ENCODE results near the gene SMARCB1. TPM values are rescaled to one million over a fixed set of nuclear protein-coding genes. Genes with fewer than 3 reads are reported as not detected.

SMARCB1 gene
- total RNA-seq, 1 experiment from 2014 or later = 136 TPM

DNA sequence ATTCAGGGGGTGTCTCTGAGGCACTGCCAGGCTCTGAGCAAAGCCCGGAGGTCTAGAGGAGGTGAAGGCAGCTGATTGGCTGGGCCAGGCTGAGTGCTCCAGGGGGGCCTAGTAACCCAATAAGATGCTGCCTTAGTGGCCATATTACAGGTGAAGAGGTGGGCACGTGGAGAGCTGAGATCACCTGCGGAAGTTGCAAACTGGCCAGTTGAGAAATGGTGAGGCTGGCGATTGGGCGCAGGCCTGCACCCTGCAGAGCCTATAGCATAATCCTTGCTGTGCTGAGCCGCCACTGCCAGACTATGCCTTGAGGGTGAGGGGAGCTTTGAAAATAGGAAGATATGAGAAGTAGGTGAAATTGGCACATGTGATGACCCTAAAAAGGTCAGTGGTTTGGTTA lies 30.4 kb downstream of the SMARCB1 start:
- H3K27ac ChIP-seq (ENCODE audit: insufficient read length, low read depth, low read length) = no peak overlapping the region
- Mint-ChIP-seq H3K36me3 (ENCODE audit: insufficient read depth in 1 of 3, low read depth in 3 of 3) (peaks cover 54 to 93% (median 90%) of the 10 kb centered on the region in 3 experiments), H3K9me3 (no peaks in the 10 kb centered on the region), H3K27ac (peak overlapping the region in 1 of 3 experiments; percentile 88; a peak in 1 of 7 replicates), H3K4me1 (peaks cover 5 to 10% of the 10 kb centered on the region in 2 experiments; a peak in 3 of 4 replicates), H3K4me3 (no peak overlapping the region), H3K27me3 (ENCODE audit: low read depth) (no peaks in the 10 kb centered on the region)
- H3K56ac ChIP-seq (ENCODE audit: insufficient read length, low read depth, low read length) = no peak overlapping the region
- no peak overlapping the region for H3K4me2 ChIP-seq (ENCODE audit: insufficient read depth, insufficient read length, low read length)
- H3K23ac ChIP-seq (ENCODE audit: insufficient read length, low read depth, low read length) = no peak overlapping the region
- H2AFZ ChIP-seq (ENCODE audit: low read length) = no peak overlapping the region
- no peak overlapping the region for H2BK120ac ChIP-seq (ENCODE audit: low read depth, low read length, poor library complexity, severe bottlenecking)
- H3K79me2 ChIP-seq (ENCODE audit: insufficient read depth, low read length) = no peaks in the 10 kb centered on the region
- H2BK20ac ChIP-seq (ENCODE audit: low read depth, low read length, poor library complexity, severe bottlenecking) = no peak overlapping the region
- no peak overlapping the region for H3K14ac ChIP-seq (ENCODE audit: insufficient read depth, low read length)
- no peak overlapping the region for H4K91ac ChIP-seq (ENCODE audit: insufficient read length, low read depth, low read length)
- H4K8ac ChIP-seq (replicated peaks; ENCODE audit: insufficient read length, low read depth, low read length) = no peak overlapping the region
- no peaks in the 10 kb centered on the region for H3K4me1 ChIP-seq (ENCODE audit: insufficient read depth, low read length)
- H3K23me2 ChIP-seq (ENCODE audit: insufficient read length, low read depth, low read length, poor library complexity, severe bottlenecking) = no peaks in the 10 kb centered on the region
- H3K18ac ChIP-seq (ENCODE audit: insufficient read length, low read depth, low read length) = no peak overlapping the region
- H2BK15ac ChIP-seq (ENCODE audit: low read depth, low read length) = no peak overlapping the region
- DNase-seq = peak; percentile 12
- no peak overlapping the region for H4K5ac ChIP-seq (ENCODE audit: insufficient read length, low read depth, low read length)
- WGBS (ENCODE audit: extremely low coverage, insufficient read length, low lambda C conversion rate) = no CpG with 5 or more reads among the region's 6 CpGs
- no peak overlapping the region for H3T11ph ChIP-seq (ENCODE audit: low read length)
- no peaks in the 10 kb centered on the region for H3K27me3 ChIP-seq (ENCODE audit: insufficient read depth, low read length)
- TF ChIP-seq, protein P1, sequence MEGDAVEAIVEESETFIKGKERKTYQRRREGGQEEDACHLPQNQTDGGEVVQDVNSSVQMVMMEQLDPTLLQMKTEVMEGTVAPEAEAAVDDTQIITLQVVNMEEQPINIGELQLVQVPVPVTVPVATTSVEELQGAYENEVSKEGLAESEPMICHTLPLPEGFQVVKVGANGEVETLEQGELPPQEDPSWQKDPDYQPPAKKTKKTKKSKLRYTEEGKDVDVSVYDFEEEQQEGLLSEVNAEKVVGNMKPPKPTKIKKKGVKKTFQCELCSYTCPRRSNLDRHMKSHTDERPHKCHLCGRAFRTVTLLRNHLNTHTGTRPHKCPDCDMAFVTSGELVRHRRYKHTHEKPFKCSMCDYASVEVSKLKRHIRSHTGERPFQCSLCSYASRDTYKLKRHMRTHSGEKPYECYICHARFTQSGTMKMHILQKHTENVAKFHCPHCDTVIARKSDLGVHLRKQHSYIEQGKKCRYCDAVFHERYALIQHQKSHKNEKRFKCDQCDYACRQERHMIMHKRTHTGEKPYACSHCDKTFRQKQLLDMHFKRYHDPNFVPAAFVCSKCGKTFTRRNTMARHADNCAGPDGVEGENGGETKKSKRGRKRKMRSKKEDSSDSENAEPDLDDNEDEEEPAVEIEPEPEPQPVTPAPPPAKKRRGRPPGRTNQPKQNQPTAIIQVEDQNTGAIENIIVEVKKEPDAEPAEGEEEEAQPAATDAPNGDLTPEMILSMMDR (conservative IDR thresholded peaks at IDR 0.05) = no peak
- H3K9ac ChIP-seq (ENCODE audit: extremely low read depth, insufficient read length, low read length) = no peak overlapping the region
- no peak overlapping the region for H3K4ac ChIP-seq (ENCODE audit: low read depth, low read length)
- H4K20me1 ChIP-seq (ENCODE audit: control insufficient read depth, insufficient read depth, insufficient read length) = no peaks in the 10 kb centered on the region
- no peak overlapping the region for H2AK5ac ChIP-seq (ENCODE audit: insufficient read length, low read length)
- no peak overlapping the region for H2BK5ac ChIP-seq (ENCODE audit: insufficient read length, low read length)
- no peaks in the 10 kb centered on the region for H3K9me3 ChIP-seq (ENCODE audit: control insufficient read depth, low read depth, low read length)
- no peaks in the 10 kb centered on the region for H3K79me1 ChIP-seq (ENCODE audit: insufficient read depth, low read depth, low read length, poor library complexity, severe bottlenecking)
- no peak overlapping the region for H2BK12ac ChIP-seq (ENCODE audit: insufficient read length, low read depth, low read length)
